Endothelial cell (in vitro differentiated cells): ENCODE measurements around the gene HIGD2A. TPM values are rescaled to one million over a fixed set of nuclear protein-coding genes. Genes with fewer than 3 reads are reported as not detected.

Experiments
- DNase-seq: peaks from one replicate; pipeline ENCODE4 v3.0.0; 2021; ENCODE audit warnings: low spot score
- H3K27ac Mint-ChIP-seq: one replicate; pipeline ENCODE4 v1.8.0; 2021; ENCODE audit warnings: mixed read lengths, inconsistent platforms; ENCODE audit not compliant: unreplicated experiment
- H3K27me3 Mint-ChIP-seq: one replicate; pipeline ENCODE4 v1.8.0; 2021; ENCODE audit warnings: mild to moderate bottlenecking, moderate library complexity, mixed read lengths, inconsistent platforms; ENCODE audit not compliant: unreplicated experiment
- H3K36me3 Mint-ChIP-seq: one replicate; pipeline ENCODE4 v1.8.0; 2021; ENCODE audit warnings: mild to moderate bottlenecking, low read depth, mixed read lengths, inconsistent platforms; ENCODE audit not compliant: unreplicated experiment
- H3K4me1 Mint-ChIP-seq: one replicate; pipeline ENCODE4 v1.8.0; 2021; ENCODE audit warnings: mild to moderate bottlenecking, mixed read lengths, inconsistent platforms; ENCODE audit not compliant: unreplicated experiment
- H3K4me3 Mint-ChIP-seq: one replicate; pipeline ENCODE4 v1.8.0; 2021; ENCODE audit warnings: mild to moderate bottlenecking, mixed read lengths, inconsistent platforms; ENCODE audit not compliant: unreplicated experiment
- H3K9me3 Mint-ChIP-seq: one replicate; pipeline ENCODE4 v1.8.0; 2021; ENCODE audit warnings: mixed read lengths, inconsistent platforms; ENCODE audit not compliant: unreplicated experiment
- total RNA-seq: library from RNA; stranded (reverse); fragmentation: NEBNext Ultra II Directional; extraction: Animal tissue kit (Norgen Biotek cat#: 25700); gene quantifications from one replicate; pipeline ENCODE4 v1.2.1, GENCODE V29; 2021; ENCODE audit not compliant: unreplicated experiment
- TF ChIP-seq, protein P1 (sequence below): fragments of 200-600 bp; sonication (generic); IDR thresholded peaks from one replicate; pipeline ENCODE4 v1.5.0; 2021; ENCODE audit warnings: antibody characterized with exemption; ENCODE audit not compliant: unreplicated experiment

Gene HIGD2A
- total RNA-seq, 1 donor from 2014 or later, result 88.3 TPM

DNA sequence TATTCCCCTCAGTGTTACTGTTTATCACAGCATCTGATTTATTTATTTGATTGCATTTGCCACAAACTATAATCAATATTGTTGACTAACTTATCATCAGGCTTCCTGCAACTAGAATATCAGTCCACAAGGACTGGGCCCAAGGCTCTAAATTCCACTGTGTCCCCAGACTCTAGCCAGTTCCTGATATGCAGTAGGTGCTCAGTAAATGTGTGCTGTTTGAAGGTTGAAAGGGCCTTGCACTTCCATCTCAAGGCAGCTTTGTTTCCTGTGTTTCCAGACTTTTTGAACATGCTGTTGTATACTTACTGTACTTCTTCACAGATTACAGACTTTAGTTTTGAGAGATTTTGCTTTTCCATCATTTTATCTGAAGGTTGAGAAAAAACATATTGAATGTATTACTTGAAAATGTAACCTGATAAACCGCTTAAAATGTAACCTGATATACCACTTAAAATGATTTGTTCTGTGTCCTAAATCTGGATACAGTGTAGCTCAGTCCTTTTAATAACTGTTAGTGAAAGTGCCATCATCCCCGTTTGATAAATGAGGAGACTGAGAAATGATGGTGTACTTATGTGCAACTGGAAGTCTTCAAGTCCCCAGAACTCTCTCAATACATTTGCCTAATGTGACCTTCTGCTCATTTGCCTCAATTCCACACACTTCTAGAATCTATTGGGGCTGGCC lies 45.6 kb upstream of the HIGD2A start:
- Mint-ChIP-seq H3K27me3 (peaks cover 5% of the 10 kb centered on the region), H3K4me1 (no peaks in the 10 kb centered on the region), H3K27ac (no peak overlapping the region), H3K36me3 (peaks cover 8% of the 10 kb centered on the region), H3K4me3 (no peak overlapping the region), H3K9me3 (no peaks in the 10 kb centered on the region)
- no peak for DNase-seq
- TF ChIP-seq, protein P1, sequence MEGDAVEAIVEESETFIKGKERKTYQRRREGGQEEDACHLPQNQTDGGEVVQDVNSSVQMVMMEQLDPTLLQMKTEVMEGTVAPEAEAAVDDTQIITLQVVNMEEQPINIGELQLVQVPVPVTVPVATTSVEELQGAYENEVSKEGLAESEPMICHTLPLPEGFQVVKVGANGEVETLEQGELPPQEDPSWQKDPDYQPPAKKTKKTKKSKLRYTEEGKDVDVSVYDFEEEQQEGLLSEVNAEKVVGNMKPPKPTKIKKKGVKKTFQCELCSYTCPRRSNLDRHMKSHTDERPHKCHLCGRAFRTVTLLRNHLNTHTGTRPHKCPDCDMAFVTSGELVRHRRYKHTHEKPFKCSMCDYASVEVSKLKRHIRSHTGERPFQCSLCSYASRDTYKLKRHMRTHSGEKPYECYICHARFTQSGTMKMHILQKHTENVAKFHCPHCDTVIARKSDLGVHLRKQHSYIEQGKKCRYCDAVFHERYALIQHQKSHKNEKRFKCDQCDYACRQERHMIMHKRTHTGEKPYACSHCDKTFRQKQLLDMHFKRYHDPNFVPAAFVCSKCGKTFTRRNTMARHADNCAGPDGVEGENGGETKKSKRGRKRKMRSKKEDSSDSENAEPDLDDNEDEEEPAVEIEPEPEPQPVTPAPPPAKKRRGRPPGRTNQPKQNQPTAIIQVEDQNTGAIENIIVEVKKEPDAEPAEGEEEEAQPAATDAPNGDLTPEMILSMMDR, result no peak

DNA sequence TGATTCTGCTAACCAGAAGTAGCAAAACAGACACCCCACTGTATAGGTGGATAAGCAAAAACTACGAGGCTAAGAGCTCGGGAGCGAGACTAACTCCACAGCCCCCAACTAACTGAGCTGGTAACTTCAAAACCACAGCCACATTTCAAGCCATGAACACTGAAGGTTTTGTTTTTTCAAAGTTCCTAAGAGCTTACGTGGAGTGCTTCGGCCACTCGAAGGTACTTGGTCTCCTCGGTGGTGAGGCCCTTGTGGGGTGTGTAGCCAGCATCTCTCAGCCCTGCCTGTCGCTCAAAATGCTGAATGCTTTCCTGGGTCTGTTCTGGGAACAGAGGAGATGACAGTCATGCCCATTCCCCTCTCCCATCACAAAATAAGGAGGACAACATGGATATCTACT lies 38.1 kb upstream of the HIGD2A start:
- H3K9me3 Mint-ChIP-seq, result no peaks in the 10 kb centered on the region
- H3K36me3 Mint-ChIP-seq, result peaks cover 58% of the 10 kb centered on the region
- DNase-seq, result no peak
- no peak overlapping the region for H3K4me3 Mint-ChIP-seq
- peaks cover 12% of the 10 kb centered on the region for H3K4me1 Mint-ChIP-seq
- TF ChIP-seq, protein P1, result no peak
- H3K27ac Mint-ChIP-seq, result no peak overlapping the region
- no peaks in the 10 kb centered on the region for H3K27me3 Mint-ChIP-seq

DNA sequence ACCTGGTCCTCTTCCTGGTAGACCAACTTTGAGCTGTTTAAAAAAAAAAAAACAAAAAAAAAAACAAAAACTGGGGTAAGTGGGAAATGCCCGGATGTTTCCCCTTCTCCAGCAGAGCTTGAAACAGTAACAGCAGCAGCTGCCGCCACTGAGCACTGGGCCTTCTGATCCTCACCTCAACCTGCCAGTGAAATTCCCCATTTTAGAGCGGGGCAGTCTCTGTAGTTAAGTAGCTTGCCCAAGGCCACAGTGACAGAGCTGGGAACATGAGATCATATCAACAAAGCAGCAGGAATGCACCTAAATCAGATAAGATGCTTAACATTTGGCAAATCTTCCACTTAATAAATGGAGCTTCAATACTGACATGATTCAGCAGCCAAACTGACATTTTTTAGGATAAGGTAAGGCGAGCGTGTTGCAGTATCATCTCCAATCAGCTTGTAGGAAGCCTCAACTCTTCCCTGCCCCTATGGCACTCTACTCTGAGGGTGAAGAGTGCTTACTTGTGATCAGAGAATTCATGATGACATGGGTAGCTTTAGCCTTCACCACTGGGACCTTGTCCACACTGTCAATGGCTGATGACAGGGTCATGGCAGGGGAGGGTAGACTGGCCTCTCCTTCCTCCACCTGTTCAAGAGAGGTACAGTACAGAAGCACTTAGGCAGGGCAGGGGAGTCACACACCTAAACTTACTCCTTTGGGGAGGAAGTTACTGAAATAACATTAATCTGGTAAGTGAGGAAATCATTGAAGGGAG lies 36.3 kb upstream of the HIGD2A start:
- no peak for DNase-seq
- H3K4me3 Mint-ChIP-seq, result no peak overlapping the region
- H3K36me3 Mint-ChIP-seq, result peaks cover 61% of the 10 kb centered on the region
- no peaks in the 10 kb centered on the region for H3K27me3 Mint-ChIP-seq
- TF ChIP-seq, protein P1, result no peak
- H3K9me3 Mint-ChIP-seq, result no peaks in the 10 kb centered on the region
- H3K4me1 Mint-ChIP-seq, result peaks cover 12% of the 10 kb centered on the region
- H3K27ac Mint-ChIP-seq, result no peak overlapping the region

DNA sequence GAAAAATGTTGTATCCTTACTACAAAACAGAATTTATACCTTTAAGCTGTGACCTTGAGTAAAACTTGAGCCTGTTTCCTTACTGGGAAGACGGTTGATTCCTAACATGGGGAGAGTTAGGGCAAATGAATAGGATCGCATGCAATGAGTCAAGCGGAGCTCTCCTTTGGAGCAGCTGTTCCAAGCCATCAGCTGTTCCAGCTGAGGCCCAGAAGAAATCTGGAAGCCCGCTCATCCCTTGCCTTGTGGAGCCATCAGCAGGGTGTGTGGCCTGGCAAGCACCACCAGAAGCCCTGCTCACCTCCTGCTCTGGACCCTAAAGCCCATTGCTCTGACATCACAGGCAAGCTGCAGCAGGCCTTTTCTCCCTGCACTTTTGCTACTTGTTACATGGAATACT lies 35.0 kb upstream of the HIGD2A start:
- Mint-ChIP-seq H3K4me3 (no peak overlapping the region), H3K36me3 (peaks cover 59% of the 10 kb centered on the region), H3K9me3 (no peaks in the 10 kb centered on the region), H3K27ac (no peak overlapping the region), H3K27me3 (no peaks in the 10 kb centered on the region), H3K4me1 (peaks cover 12% of the 10 kb centered on the region)
- no peak for DNase-seq
- TF ChIP-seq, protein P1, result no peak
